B cell (primary cell): ENCODE results near the gene S1PR2. TPM values are rescaled to one million over a fixed set of nuclear protein-coding genes. Genes with fewer than 3 reads are reported as not detected.

Source experiments
- ATAC-seq: fragments of 200-7000 bp; cut with Tn5 transposase; one replicate; pipeline ENCODE4 v1.10.0; 2021; ENCODE audit warnings: low read depth, mild to moderate bottlenecking, moderate number of reproducible peaks, moderate library complexity
- CTCF ChIA-PET: fragments of 350-600 bp; sonication (Branson Sonifier 250); formaldehyde crosslinking; loops from one replicate; lab custom pipeline; 2021; ENCODE audit warnings: antibody characterized with exemption, inconsistent platforms; lab: Charles Lee
- POLR2A ChIA-PET: fragments of 350-600 bp; sonication (Branson Sonifier 250); formaldehyde crosslinking; loops from one replicate; lab custom pipeline; 2021; ENCODE audit warnings: antibody characterized with exemption; lab: Charles Lee
- DNase-seq: peaks from one replicate; pipeline ENCODE4 v3.0.0; 2013
- H2AFZ ChIP-seq: 2 replicates; pipeline ENCODE4 v1.6.1; 2012; ENCODE audit warnings: mild to moderate bottlenecking, low read depth, low read length; ENCODE audit not compliant: insufficient read depth, poor library complexity, severe bottlenecking
- H3K27ac ChIP-seq, 2 donors: 1 replicate in 1 of 2; 2 replicates in 1 of 2; pipeline ENCODE4 v1.5.1; 2012 to 2013; ENCODE audit warnings: low read length in 2 of 2, mild to moderate bottlenecking in 2 of 2, moderate library complexity in 1 of 2
- H3K27me3 ChIP-seq, 4 experiments: fragments of 200-600 bp in 1 of 4; sonication (generic) in 1 of 4; replicated peaks in 1 of 4; 1 replicate in 2 of 4; 2 replicates in 2 of 4; pipeline versions ENCODE4 v1.6.1 to v1.7.0; 2013 to 2016; ENCODE audit warnings: low read length in 3 of 4, mild to moderate bottlenecking in 2 of 4, mixed read lengths in 1 of 4, moderate library complexity in 1 of 4; ENCODE audit not compliant: insufficient read depth in 4 of 4, control insufficient read depth in 3 of 4; ENCODE audit errors: control extremely low read depth in 1 of 4
- H3K36me3 ChIP-seq, 2 experiments: replicated peaks in 1 of 2; 1 replicate in 1 of 2; 2 replicates in 1 of 2; pipeline versions ENCODE4 v1.6.1 to v1.7.1; 2013; ENCODE audit warnings: low read length in 1 of 2; ENCODE audit not compliant: insufficient read depth in 2 of 2, control insufficient read depth in 1 of 2; ENCODE audit errors: control extremely low read depth in 1 of 2, extremely low read depth in 1 of 2
- H3K4me1 ChIP-seq, 2 donors: fragments of 200-600 bp in 1 of 2; sonication (generic) in 1 of 2; 1 replicate in 1 of 2; 2 replicates in 1 of 2; pipeline versions ENCODE4 v1.5.1 to v1.6.1; 2013 to 2017; ENCODE audit warnings: low read length in 2 of 2; ENCODE audit not compliant: control insufficient read depth in 2 of 2, insufficient read depth in 2 of 2
- H3K4me2 ChIP-seq: replicated peaks from 2 replicates; pipeline ENCODE3; 2012; ENCODE audit warnings: mild to moderate bottlenecking, low read depth, low read length; ENCODE audit not compliant: poor library complexity, severe bottlenecking
- H3K4me3 ChIP-seq, 5 experiments: fragments of 200-600 bp in 1 of 5; sonication (generic) in 1 of 5; 1 replicate in 3 of 5; 2 replicates in 2 of 5; pipeline versions ENCODE4 v1.5.1 to v1.7.0; 2011 to 2016; ENCODE audit warnings: low read length in 4 of 5, mild to moderate bottlenecking in 4 of 5, low read depth in 2 of 5, control low read depth in 1 of 5, moderate library complexity in 1 of 5; ENCODE audit not compliant: insufficient read depth in 1 of 5; ENCODE audit errors: control extremely low read depth in 1 of 5, extremely low read depth in 1 of 5
- H3K79me2 ChIP-seq: fragments of 200-600 bp; sonication (generic); one replicate; pipeline ENCODE4 v1.6.0; 2016; ENCODE audit warnings: low read length; ENCODE audit not compliant: control insufficient read depth, insufficient read depth
- H3K9ac ChIP-seq: fragments of 200-600 bp; sonication (generic); 2 replicates; pipeline ENCODE4 v1.6.1; 2017; ENCODE audit warnings: mild to moderate bottlenecking, low read length, moderate library complexity
- H3K9me3 ChIP-seq, 3 donors: one replicate each; pipeline versions ENCODE4 v1.6.1 to v1.7.1; 2013; ENCODE audit warnings: low read length in 2 of 3; ENCODE audit not compliant: control insufficient read depth in 2 of 3, insufficient read depth in 1 of 3; ENCODE audit errors: control extremely low read depth in 1 of 3
- H4K20me1 ChIP-seq: 2 replicates; pipeline ENCODE4 v1.6.0; 2012; ENCODE audit warnings: mild to moderate bottlenecking, low read length; ENCODE audit not compliant: insufficient read depth, control insufficient read depth, poor library complexity, severe bottlenecking
- H3K27ac Mint-ChIP-seq: one replicate; pipeline ENCODE4 v1.8.0; 2021; ENCODE audit warnings: mixed read lengths
- H3K27me3 Mint-ChIP-seq: one replicate; pipeline ENCODE4 v1.8.0; 2021; ENCODE audit warnings: mixed read lengths
- H3K4me1 Mint-ChIP-seq: one replicate; pipeline ENCODE4 v1.8.0; 2021; ENCODE audit warnings: mixed read lengths
- H3K4me3 Mint-ChIP-seq: one replicate; pipeline ENCODE4 v1.8.0; 2021; ENCODE audit warnings: mixed read lengths
- H3K9me3 Mint-ChIP-seq: one replicate; pipeline ENCODE4 v1.8.0; 2022; ENCODE audit warnings: mixed read lengths; ENCODE audit not compliant: insufficient read depth
- EZH2 ChIP-seq: IDR thresholded peaks from 2 replicates; pipeline ENCODE4 v1.6.1; 2012; ENCODE audit warnings: borderline replicate concordance, low read depth, mild to moderate bottlenecking, moderate library complexity, low read length; ENCODE audit not compliant: insufficient read depth, poor library complexity, severe bottlenecking
- WGBS: methylation state at CpG from one replicate; pipeline ENCODE4 v1.1.5; 2013; ENCODE audit warnings: missing lambda C conversion rate; ENCODE audit not compliant: insufficient coverage; 5-methylcytosine and 5-hydroxymethylcytosine counted together
- intact Hi-C: fragments of 100-400 bp; cut with micrococcal nuclease; formaldehyde crosslinking; loops from one replicate; pipeline ENCODE4 v1.10.0; 2022
- polyA plus RNA-seq: library from polyadenylated mRNA; depleted of rRNA; stranded (reverse); fragments of >200 nt; gene quantifications from 2 replicates; pipeline ENCODE4 v1.2.3, GENCODE V29; 2012
- total RNA-seq, 2 donors: library from RNA; stranded (reverse); fragments of 120-200 nt in 1 of 2; gene quantifications; 1 replicate in 1 of 2; 2 replicates in 1 of 2; pipeline versions ENCODE4 v1.2.3 to v1.2.4, GENCODE V29; 2013 to 2022
- TF ChIP-seq, protein P1 (sequence below): fragments of 200-600 bp; IDR thresholded peaks from one replicate; pipeline ENCODE4 v1.8.0; 2022; ENCODE audit warnings: antibody characterized with exemption, mild to moderate bottlenecking

S1PR2 gene
- total and polyA plus RNA-seq, 2 donors (not counting 1 experiment from before 2014, with no cell fraction given) = 1.8 to 4.4 TPM

DNA sequence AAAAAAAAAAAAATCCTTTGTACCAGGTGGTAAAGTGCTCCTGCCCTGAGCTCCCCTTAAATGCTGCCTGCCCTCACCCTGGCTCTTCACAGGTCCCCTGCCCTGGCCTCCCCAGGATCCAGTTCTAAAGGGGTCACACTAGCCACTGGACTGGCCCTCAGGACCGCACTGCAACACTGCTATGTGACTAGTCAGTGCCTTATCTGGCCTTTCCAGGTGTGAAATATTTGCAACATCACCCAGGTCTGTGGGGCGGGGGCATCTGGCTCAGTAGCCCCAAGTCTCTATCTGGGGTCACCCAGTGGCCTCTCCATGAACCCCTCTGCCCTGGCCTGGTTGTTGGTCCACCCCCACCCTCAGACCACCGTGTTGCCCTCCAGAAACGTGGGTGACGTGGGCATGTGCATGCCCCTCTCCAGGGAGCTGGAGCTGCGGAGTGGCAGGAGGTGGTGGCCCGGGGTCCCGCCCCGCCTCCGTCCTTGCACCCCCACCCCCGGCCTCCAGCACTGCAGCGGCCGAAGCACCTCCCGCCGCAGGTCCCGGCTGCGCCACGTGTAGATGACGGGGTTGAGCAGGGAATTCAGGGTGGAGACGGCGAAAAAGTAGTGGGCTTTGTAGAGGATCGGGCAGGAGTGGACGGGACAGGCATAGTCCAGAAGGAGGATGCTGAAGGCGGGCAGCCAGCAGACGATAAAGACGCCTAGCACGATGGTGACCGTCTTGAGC is 7.5 kb downstream of the S1PR2 start:
- peaks cover 7 to 11% of the 10 kb centered on the region in 2 donors for H3K4me1 ChIP-seq
- intact Hi-C loops = no loop called here
- ChIA-PET POLR2A (interaction anchor here (0.6 kb wide), 1 partner anchor 9 kb away, joined by 3 read pairs; no protein-coding TSS in a partner anchor), CTCF (interaction anchor here (0.7 to 13.7 kb wide), 2 partner anchors 25 to 29 kb away, joined by 3 to 236 read pairs; partner anchors contain the start of genes DNMT1 and MRPL4)
- H3K79me2 ChIP-seq = peaks cover 3% of the 10 kb centered on the region
- no peaks in the 10 kb centered on the region for H3K27me3 ChIP-seq
- no peak overlapping the region for H3K9ac ChIP-seq
- H2AFZ ChIP-seq = no peak overlapping the region
- no peaks in the 10 kb centered on the region for H3K36me3 ChIP-seq
- no peak for DNase-seq
- peaks cover 16% of the 10 kb centered on the region for H3K4me1 Mint-ChIP-seq
- no peaks in the 10 kb centered on the region for H3K27me3 Mint-ChIP-seq
- no peaks in the 10 kb centered on the region for H3K9me3 ChIP-seq
- no peak for TF ChIP-seq EZH2
- TF ChIP-seq, protein P1, sequence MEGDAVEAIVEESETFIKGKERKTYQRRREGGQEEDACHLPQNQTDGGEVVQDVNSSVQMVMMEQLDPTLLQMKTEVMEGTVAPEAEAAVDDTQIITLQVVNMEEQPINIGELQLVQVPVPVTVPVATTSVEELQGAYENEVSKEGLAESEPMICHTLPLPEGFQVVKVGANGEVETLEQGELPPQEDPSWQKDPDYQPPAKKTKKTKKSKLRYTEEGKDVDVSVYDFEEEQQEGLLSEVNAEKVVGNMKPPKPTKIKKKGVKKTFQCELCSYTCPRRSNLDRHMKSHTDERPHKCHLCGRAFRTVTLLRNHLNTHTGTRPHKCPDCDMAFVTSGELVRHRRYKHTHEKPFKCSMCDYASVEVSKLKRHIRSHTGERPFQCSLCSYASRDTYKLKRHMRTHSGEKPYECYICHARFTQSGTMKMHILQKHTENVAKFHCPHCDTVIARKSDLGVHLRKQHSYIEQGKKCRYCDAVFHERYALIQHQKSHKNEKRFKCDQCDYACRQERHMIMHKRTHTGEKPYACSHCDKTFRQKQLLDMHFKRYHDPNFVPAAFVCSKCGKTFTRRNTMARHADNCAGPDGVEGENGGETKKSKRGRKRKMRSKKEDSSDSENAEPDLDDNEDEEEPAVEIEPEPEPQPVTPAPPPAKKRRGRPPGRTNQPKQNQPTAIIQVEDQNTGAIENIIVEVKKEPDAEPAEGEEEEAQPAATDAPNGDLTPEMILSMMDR = no peak
- no peak for ATAC-seq
- WGBS = 96% methylated on average over 25 of the region's 28 CpGs
- H3K27ac ChIP-seq = no peak overlapping the region
- H4K20me1 ChIP-seq = no peaks in the 10 kb centered on the region
- no peak overlapping the region for H3K4me3 ChIP-seq
- H3K4me2 ChIP-seq = no peak overlapping the region
- no peaks in the 10 kb centered on the region for H3K9me3 Mint-ChIP-seq
- no peak overlapping the region for H3K27ac Mint-ChIP-seq
- H3K4me3 Mint-ChIP-seq = no peak overlapping the region

DNA sequence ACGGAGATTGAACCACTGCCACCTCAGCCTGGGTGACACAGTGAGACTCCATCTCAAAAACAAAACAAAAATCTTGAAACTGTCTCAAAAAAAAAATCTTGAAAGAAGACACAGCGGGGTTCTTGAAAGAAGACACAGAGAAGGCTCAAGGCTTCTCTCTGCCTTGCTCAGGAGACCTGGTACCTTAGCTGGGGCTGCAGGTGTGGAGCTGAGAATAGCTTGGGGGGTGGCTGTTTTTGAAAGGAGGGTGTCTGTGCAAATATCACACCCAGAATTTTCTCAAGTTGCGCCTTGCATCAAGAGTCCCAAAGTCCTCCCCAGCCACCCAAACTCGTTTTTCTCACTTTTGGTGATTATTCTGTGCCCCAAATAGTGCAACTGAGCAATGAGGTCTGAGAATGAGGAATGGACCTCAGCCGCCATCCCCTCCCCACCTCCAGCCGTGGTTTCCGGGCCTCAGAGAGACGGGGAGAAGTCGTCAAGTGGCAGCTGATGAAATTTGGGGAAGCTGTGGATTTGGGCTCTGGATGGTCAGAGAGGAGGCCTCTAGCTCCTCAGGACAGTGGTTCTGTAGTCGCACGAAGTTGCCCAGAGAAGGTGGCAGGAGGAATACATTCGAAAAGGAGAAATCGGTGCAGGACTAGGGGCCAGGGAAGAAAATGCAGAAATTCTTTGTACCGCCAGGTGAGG is 8.8 kb downstream of the S1PR2 start:
- peaks cover 10% of the 10 kb centered on the region for H3K4me1 Mint-ChIP-seq
- Histone ChIP-seq H3K4me1 (peaks cover 5 to 6% of the 10 kb centered on the region in 2 donors), H3K4me2 (no peak overlapping the region), H3K9me3 (no peaks in the 10 kb centered on the region), H3K27ac (no peak overlapping the region), H3K9ac (no peak overlapping the region), H2AFZ (no peak overlapping the region), H3K27me3 (no peaks in the 10 kb centered on the region), H4K20me1 (no peaks in the 10 kb centered on the region), H3K36me3 (no peaks in the 10 kb centered on the region), H3K79me2 (peaks cover 3% of the 10 kb centered on the region), H3K4me3 (no peak overlapping the region)
- ChIA-PET POLR2A (no interaction called here), CTCF (interaction anchor here (1.1 to 3.6 kb wide), 2 partner anchors 14 to 28 kb away, joined by 3 to 30 read pairs; no protein-coding TSS in a partner anchor)
- no peak overlapping the region for H3K27ac Mint-ChIP-seq
- TF ChIP-seq, protein P1 = no peak
- TF ChIP-seq EZH2 = no peak
- WGBS = 51% methylated on average over 9 of the region's 14 CpGs
- DNase-seq (no peak), ATAC-seq (no peak)
- intact Hi-C loops = no loop called here
- H3K4me3 Mint-ChIP-seq = no peak overlapping the region
- no peaks in the 10 kb centered on the region for H3K9me3 Mint-ChIP-seq
- H3K27me3 Mint-ChIP-seq = no peaks in the 10 kb centered on the region
